Measurements from ENCODE around the gene CDA.

Gene CDA

GRCh38 chr1:20618550-20618949 lies 29.7 kb downstream of the CDA start:
- no peak for DNase-seq

- no peak for DNase-seq
Observed at GRCh38 chr1:20619999-20620398, 31.1 kb downstream of the CDA start.

DNA sequence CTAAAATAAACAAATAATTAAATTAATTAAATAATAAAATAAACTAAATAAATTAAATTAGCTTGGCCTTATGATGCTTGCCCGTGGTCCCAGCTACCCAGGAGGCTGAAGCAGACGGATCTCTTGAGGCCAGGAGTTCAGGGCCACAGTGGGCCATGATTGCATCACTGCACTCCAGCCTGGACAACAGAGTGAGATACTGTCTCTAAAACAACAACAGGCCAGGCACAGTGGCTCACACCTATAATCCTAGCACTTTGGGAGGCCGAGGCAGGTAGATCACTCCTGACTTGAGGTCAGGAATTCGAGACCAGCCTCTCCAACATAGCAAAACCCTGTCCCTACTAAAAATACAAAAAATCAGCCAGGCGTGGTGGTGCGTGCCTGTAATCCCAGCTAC lies 32.1 kb downstream of the CDA start:
- DNase-seq: no peak

- DNase-seq: no peak
Observed at GRCh38 chr1:20624709-20625108, 35.8 kb downstream of the CDA start.

- no peak for DNase-seq
Observed at GRCh38 chr1:20625176-20626097, 36.5 kb downstream of the CDA start.

GRCh38 chr1:20626098-20626427 lies 37.2 kb downstream of the CDA start:
- DNase-seq: no peak

- DNase-seq: no peak
Observed at GRCh38 chr1:20626524-20626923, 37.6 kb downstream of the CDA start.

DNA sequence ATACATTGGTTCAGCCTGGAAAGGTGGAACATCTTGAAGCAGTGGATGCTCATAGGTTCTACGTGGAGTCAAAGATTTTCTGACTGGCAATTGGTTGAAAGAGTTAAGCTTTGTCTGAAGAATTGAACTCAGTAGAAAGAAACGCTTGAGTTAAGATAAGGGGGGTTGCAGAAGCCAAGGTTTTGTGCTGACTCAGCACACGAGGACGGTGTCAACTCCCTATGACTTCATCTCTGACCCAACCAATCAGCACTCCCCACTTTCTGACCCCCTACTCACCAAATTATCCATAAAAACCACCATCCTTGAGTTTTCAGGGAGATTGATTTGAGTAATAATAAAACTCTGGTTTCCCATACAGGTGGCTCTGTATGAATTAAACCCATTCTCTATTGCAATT lies 41.8 kb downstream of the CDA start:
- no peak for DNase-seq

DNA sequence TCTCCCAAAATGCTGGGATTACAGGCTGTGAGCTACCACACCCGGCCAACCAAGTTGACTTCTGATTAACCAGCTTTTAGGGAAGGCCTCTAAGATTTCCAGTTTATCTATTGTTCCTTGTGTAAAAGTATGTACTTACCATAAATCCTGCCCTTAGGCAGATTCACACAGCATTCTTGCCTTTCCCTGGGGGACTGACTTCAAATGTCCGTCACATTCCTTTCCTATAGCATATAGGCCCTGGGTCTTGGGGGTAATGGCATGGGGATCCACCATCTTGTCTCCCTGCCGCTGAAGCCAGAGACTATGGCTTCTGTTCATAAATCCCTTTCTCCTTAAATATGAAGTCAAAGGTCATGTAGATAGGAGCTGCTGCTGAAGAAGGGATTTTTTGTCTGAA lies 43.5 kb downstream of the CDA start:
- DNase-seq: no peak

DNA sequence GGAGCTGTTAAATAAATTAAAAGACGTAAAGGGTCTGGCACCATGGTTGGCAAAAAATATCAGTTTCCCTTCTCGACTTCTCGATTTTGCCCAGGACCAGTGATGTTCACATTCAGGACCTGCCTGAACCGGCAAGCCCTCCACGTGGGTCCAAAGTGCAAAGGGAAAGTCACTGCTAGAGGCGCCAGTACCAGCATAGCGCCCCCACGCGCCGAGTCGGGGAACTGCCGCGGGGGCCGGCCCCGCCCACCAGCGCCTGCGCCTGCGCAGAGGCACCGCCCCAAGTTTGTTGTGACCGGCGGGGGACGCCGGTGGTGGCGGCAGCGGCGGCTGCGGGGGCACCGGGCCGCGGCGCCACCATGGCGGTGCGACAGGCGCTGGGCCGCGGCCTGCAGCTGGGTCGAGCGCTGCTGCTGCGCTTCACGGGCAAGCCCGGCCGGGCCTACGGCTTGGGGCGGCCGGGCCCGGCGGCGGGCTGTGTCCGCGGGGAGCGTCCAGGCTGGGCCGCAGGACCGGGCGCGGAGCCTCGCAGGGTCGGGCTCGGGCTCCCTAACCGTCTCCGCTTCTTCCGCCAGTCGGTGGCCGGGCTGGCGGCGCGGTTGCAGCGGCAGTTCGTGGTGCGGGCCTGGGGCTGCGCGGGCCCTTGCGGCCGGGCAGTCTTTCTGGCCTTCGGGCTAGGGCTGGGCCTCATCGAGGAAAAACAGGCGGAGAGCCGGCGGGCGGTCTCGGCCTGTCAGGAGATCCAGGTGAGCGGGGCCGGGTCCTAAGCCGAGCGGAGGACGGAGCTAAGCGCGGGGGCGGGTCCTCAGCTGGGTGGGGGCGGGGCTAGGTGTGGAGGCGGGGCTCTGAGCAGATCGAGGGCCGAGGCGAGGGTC lies 44.5 kb downstream of the CDA start, which contains the start of gene PINK1:
PINK1 (plus strand) TSS at position 269 of the 875 bp plus-strand sequence; CDS start at position 360, 91 bp downstream.
- peak; percentile 83 for DNase-seq

DNA sequence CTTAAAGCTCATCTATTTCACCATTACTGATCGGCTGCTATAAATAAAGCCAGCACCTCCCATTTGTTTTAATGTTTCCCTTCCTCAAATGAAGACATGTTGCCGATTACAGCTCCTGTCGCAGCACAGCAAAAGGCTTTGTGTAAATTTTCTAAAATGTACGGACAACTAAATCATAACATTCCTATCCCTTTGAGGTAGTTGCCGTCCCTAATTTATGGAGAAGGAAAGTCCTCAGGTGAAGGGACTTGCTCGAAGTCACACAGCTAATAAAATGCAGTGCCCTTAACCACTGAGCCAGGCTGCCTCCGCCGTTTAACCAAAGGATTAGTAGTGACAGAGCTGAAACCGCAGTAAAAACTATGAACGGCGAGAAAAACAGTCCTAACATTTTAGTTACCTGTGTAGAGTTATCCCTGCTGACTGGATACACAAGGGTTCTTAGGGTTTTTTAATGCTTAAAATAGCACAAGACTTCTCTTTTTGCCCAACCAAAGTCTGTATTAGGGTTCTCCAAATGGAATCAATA lies 45.2 kb downstream of the CDA start:
- DNase-seq: no peak

DNA sequence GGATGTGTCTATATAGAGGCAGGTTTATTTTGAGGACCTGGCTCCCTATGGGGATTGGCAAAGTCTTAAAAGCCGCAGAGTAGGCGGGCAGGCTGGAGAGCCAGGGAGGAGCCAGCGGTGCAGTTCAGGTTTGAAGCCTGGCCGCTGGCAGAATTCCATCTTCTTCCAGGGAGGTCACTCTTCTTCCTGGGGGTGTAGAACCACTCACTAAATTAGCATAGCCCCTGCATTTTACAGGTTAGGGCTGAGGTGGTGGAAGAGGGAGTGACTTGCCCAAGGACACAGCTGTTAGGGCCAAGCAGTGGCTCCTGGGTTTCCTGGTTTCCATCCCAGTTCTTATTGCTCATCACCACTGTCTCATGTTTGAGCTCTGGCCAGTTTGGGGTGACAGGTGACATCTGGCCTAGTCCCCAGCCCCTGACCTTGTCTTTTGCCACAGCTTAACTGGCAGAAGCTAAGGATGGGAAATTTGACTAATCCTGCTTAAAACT lies 45.7 kb downstream of the CDA start:
- DNase-seq: no peak

DNA sequence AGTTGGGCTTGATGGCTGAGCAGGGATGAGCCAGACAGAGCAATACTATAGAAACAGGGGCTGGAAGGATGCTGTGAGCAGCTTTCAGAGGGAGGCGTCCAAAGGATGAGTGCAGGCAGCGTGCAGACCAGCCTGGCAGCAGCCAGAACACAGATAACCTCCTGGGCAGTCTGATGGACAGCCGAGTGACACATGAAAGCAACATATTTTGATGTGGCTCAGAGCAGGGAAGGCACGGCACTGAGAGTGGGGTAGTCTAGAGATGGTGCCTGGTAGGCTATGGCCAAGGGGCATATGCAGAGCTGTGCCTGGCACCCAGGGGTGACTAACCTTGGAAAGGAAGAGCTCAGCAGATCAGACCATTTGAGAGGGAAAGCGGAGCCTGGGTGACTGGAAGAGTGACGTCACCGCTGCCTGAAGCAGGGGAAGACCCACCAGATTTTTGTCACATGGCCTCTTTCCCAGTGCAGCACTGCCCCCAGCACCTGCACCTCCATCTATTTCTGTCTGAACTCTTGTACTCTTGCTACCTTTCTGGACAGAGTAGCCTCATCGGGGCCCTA lies 48.0 kb downstream of the CDA start:
- DNase-seq: no peak

DNA sequence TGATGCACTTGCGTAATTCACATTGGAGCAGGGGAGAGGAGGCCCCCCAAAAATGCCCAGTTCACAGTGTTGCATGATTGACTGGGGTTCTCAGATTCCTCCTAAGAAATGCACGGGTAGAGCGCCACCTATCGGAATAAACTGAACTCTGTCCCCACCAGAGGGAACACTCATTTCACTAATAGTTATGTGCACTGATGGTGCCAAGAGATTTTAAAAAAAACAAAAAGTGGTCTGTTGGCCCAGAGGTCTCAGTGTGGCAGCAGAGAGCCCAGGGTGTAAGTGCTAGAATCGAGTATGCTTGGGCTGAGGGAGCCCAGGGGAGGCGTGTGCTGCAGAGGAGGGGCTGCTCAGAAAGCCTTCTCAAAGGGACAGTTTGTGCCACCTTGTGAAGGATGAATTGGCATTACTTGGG lies 51.3 kb downstream of the CDA start:
- DNase-seq: peak; percentile 51

DNA sequence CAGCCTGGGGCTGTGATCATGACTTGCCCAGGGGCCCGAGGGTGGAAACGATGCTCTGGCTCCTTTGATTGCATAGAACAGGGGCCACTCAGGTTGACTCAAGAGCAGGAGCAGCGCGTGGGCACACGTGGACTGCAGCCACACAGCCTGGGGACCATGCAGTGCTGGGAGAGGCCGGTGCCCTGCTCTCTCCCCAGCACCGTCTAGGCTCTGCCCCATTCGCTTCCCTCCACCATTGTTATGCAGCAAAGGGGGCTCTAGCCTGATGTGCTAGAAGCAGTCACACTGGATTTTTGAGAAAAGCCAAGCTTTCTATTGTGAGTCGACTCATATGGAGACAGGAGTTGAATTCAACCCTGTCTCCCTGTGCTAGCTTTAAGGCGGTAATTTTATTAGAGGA lies 53.1 kb downstream of the CDA start:
- no peak for DNase-seq

- DNase-seq: no peak
Observed at GRCh38 chr1:20643080-20643479, 54.2 kb downstream of the CDA start.

DNA sequence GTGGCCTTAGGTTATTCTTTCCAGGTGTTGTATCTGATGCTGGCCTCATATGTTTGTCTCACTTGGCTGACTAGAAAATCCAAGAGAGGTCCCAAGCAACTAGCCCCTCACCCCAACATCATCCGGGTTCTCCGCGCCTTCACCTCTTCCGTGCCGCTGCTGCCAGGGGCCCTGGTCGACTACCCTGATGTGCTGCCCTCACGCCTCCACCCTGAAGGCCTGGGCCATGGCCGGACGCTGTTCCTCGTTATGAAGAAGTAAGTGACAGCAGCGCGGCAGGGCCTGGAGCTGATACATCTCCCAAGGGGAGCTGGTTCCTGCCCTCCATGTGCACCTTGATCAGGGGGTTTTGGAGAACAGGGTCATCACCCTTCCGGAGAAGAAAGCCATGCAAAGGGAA lies 55.5 kb downstream of the CDA start:
- DNase-seq: no peak

DNA sequence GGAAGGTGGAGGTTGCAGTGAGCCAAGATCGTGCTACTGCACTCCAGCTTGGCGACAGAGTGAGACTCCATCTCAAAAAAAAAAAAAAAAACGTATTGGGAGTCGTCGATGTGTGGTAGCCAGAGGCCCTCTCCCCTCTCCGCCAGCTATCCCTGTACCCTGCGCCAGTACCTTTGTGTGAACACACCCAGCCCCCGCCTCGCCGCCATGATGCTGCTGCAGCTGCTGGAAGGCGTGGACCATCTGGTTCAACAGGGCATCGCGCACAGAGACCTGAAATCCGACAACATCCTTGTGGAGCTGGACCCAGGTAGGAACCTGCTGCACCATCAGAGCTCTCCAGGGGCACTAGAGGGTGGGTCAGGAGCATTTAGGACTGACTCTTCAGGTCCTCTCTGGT lies 56.5 kb downstream of the CDA start:
- DNase-seq: no peak

DNA sequence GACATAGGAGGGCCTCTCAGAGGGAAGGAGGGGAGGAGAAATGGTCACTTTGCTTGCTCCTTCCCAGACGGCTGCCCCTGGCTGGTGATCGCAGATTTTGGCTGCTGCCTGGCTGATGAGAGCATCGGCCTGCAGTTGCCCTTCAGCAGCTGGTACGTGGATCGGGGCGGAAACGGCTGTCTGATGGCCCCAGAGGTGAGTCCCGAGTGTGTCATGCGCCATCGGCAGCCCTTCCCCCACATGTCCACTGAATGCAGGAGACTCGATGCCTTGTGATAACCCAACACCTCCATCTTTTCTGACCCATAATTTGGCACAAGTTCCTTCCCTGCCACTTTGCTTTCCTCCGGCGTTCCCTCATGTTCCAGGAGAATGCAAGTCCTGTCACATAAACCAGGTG lies 59.5 kb downstream of the CDA start:
- DNase-seq: no peak

DNA sequence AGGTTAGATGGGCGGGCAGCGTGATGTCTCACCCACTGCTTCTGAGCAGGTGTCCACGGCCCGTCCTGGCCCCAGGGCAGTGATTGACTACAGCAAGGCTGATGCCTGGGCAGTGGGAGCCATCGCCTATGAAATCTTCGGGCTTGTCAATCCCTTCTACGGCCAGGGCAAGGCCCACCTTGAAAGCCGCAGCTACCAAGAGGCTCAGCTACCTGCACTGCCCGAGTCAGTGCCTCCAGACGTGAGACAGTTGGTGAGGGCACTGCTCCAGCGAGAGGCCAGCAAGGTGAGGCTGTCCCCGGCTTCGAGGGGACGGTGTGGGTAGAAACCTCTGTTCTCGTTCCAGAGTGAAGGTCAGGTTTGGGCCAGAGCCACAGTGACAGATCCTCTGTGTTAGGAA lies 60.0 kb downstream of the CDA start:
- DNase-seq: no peak

DNA sequence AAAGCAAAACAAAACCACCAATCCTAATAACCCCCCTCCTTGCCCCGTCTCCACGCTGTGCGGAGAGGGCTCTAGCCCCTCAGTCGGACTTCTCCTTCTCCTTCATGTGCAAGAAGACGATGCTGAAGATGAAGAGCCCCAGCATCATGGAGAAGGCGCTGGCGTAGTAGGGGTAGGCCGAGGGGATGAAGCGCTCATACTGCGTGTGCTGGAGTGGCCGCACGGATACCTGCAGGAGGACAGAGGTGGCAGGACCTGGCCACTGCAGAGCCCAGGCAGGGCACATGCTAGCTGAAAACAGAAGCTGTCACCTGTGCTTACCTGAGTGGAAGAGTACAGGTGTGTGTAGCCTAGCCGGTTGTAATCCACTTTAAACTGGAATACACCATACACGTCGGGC lies 63.4 kb downstream of the CDA start:
- DNase-seq: no peak

DNA sequence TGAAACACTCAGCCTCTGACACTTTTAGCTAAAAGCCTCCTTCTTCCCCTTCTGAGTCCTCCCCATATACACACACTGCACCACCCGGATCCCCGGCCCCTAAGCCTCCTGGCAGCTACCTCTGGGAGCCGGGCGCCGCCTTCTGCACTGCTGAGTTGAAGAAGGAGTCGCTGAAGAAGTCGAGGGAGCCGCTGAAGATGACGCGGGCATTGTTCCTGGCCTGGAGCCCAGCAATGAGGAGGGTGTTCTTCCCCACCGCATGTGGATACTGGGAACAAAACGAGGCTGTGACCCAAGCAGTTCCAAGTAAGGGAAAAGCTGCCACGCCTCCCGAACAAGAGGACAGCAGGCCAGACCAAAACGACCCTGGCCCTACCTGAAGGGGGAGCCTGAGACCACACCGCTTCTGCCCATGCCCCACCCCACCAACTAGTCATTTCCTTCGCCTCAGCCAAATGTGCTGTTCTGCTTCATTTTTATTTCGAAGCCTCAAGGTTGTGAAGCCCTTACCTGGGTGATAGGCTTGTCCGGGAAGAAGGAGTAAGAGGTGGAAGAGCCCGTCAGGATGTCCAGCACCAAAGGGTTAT lies 65.3 kb downstream of the CDA start:
- DNase-seq: no peak

DNA sequence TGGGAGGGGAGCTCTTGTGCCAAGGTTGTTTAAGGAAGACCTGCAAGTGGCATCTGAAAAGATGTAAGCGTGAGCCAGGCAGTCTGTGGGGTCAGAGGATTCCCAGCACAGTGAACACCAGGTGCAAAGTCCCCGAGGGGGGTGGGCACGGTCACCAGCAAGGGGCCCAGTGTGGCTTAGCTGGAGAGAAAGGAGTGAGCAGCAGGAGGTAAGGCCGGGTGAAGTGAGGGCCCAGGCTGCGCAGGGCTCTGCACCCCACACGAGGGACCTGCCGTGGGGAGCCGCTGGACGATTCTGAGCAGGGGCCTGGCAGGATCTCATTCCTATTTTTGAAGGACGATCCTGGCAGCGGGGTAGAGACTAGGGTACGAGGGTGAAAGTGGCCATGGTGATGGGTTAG lies 68.1 kb downstream of the CDA start:
- DNase-seq: no peak
